OCI-LY3 (cell line): ENCODE results near the gene MAML2.
A peak's percentile ranks its signal among the peaks of the same experiment; 100 is the strongest.

Experiments used
- H2AFZ ChIP-seq: fragments of 200-600, 300-600 bp; shearing (Covaris generic); 2 replicates; pipeline ENCODE4 v1.6.0; 2014; ENCODE audit warnings: antibody characterized with exemption, low read depth, low read length
- H3K27ac ChIP-seq: fragments of 200-600, 300-600 bp; sonication (generic); 2 replicates; pipeline ENCODE4 v1.5.1; 2014; ENCODE audit warnings: mild to moderate bottlenecking, low read length, moderate library complexity, mixed read lengths
- H3K27me3 ChIP-seq: fragments of 200-600, 300-600 bp; sonication (generic); 2 replicates; pipeline ENCODE4 v1.6.1; 2014; ENCODE audit warnings: low read depth, low read length, mixed read lengths
- H3K36me3 ChIP-seq: fragments of 200-600, 300-600 bp; sonication (generic); replicated peaks from 2 replicates; pipeline ENCODE3; 2014; ENCODE audit warnings: low read depth, low read length, mixed read lengths
- H3K4me1 ChIP-seq: fragments of 300-600, 200-600 bp; sonication (generic); 2 replicates; pipeline ENCODE4 v1.6.1; 2014; ENCODE audit warnings: low read length, mixed read lengths
- H3K4me2 ChIP-seq: fragments of 200-600, 300-600 bp; sonication (generic); 2 replicates; pipeline ENCODE4 v1.6.1; 2014; ENCODE audit warnings: low read length, mixed read lengths
- H3K4me3 ChIP-seq: fragments of 300-600, 200-600 bp; sonication (generic); 2 replicates; pipeline ENCODE4 v1.5.1; 2014; ENCODE audit warnings: antibody characterized with exemption, mild to moderate bottlenecking, low read length, moderate library complexity
- H3K79me2 ChIP-seq: fragments of 300-600, 200-600 bp; shearing (Covaris generic); 2 replicates; pipeline ENCODE4 v1.6.1; 2014; ENCODE audit warnings: mild to moderate bottlenecking, low read length, mixed read lengths
- H3K9ac ChIP-seq: fragments of 300-600, 200-600 bp; shearing (Covaris generic); 2 replicates; pipeline ENCODE4 v1.6.0; 2014; ENCODE audit warnings: mild to moderate bottlenecking, low read length, moderate library complexity
- H3K9me3 ChIP-seq: fragments of 200-600, 300-600 bp; shearing (Covaris generic); 2 replicates; pipeline ENCODE4 v1.6.1; 2014; ENCODE audit warnings: low read length, mixed read lengths; ENCODE audit not compliant: insufficient read depth
- H4K20me1 ChIP-seq: fragments of 200-600, 300-600 bp; sonication (generic); 2 replicates; pipeline ENCODE4 v1.6.1; 2016; ENCODE audit warnings: low read length, mixed read lengths; ENCODE audit not compliant: insufficient read depth
- CTCF ChIP-seq: fragments of 200-600, 300-600 bp; sonication (generic); IDR thresholded peaks from 2 replicates; pipeline ENCODE4 v1.5.1; 2014; ENCODE audit warnings: antibody characterized with exemption, low read length, low read depth
- EZH2phosphoT487 ChIP-seq: fragments of 200-600 bp; shearing (Covaris generic); IDR thresholded peaks from 2 replicates; pipeline ENCODE4 v1.6.1; 2018; ENCODE audit warnings: antibody characterized with exemption, mixed run types, low read depth

MAML2 gene

DNA sequence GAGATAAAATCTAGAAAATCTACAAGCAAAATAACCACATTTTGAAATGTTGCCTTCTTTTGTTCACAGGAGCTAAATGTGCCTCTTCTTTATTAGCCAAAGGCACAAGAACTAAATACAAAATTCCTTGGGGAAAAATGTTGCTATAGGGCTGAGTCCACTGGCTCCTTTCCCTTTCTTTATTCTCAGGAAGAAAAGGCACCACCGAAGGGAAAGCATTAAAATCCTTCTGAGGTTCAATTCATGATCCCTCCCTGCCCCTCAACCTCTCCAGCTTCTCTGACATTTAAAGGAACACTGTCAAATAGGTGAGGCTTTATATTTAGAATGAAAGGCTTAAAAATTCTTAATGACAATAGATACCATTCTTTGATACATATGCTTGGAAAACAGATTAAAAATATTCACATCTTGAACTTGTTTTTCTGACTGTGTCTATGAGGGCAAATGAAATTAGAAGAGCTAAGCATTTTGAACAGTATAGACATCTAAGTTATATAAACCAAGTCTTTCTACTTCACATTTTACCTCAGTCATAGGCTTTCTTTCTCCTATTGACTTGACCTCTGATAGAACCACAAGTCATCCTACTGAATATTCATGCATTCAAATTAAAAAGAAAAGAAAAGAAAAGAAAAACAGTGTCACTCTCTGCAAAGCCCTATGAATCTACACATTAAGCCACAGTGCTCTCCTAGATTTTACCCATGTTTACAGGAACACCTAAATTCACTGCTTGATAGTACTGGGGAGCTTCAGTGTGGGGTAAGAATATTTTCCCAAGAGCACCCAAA is 148.2 kb downstream of the MAML2 start:
- peak overlapping the region; percentile 47 for H3K4me2 ChIP-seq
- no peak overlapping the region for H3K27ac ChIP-seq
- H4K20me1 ChIP-seq: no peaks in the 10 kb centered on the region
- H3K9ac ChIP-seq: no peak overlapping the region
- no peak overlapping the region for H2AFZ ChIP-seq
- H3K27me3 ChIP-seq: no peaks in the 10 kb centered on the region
- no peak for TF ChIP-seq EZH2phosphoT487
- TF ChIP-seq CTCF: no peak
- H3K79me2 ChIP-seq: no peaks in the 10 kb centered on the region
- no peaks in the 10 kb centered on the region for H3K9me3 ChIP-seq
- peaks cover 63% of the 10 kb centered on the region for H3K4me1 ChIP-seq
- no peaks in the 10 kb centered on the region for H3K36me3 ChIP-seq
- H3K4me3 ChIP-seq: no peak overlapping the region

GRCh38 chr11:96193745-96194443 is 149.1 kb downstream of the MAML2 start:
- no peaks in the 10 kb centered on the region for H3K79me2 ChIP-seq

GRCh38 chr11:96191752-96192151 is 151.2 kb downstream of the MAML2 start:
- H4K20me1 ChIP-seq: no peaks in the 10 kb centered on the region
- H3K9me3 ChIP-seq: no peaks in the 10 kb centered on the region
- no peak overlapping the region for H3K4me3 ChIP-seq
- no peak overlapping the region for H3K27ac ChIP-seq
- TF ChIP-seq EZH2phosphoT487: no peak
- no peak for TF ChIP-seq CTCF
- H3K79me2 ChIP-seq: peaks cover 7% of the 10 kb centered on the region; the same call in 1 of the 2 replicates
- no peaks in the 10 kb centered on the region for H3K36me3 ChIP-seq
- H2AFZ ChIP-seq: no peak overlapping the region
- H3K4me2 ChIP-seq: no peak overlapping the region
- no peaks in the 10 kb centered on the region for H3K27me3 ChIP-seq
- peaks cover 71% of the 10 kb centered on the region for H3K4me1 ChIP-seq
- no peak overlapping the region for H3K9ac ChIP-seq

More at GRCh38 chr11:96193745-96194443, 149.1 kb downstream of the MAML2 start:
- Histone ChIP-seq H3K27ac (no peak overlapping the region), H3K9me3 (no peaks in the 10 kb centered on the region), H3K4me3 (no peak overlapping the region), H2AFZ (no peak overlapping the region), H3K27me3 (no peaks in the 10 kb centered on the region), H3K36me3 (no peaks in the 10 kb centered on the region), H3K4me1 (peaks cover 72% of the 10 kb centered on the region), H4K20me1 (no peaks in the 10 kb centered on the region), H3K9ac (no peak overlapping the region), H3K4me2 (peak overlapping the region; percentile 47)
- TF ChIP-seq CTCF: no peak
- no peak for TF ChIP-seq EZH2phosphoT487

- H3K4me1 ChIP-seq: peaks cover 72% of the 10 kb centered on the region
Observed at GRCh38 chr11:96189351-96189750, 153.6 kb downstream of the MAML2 start.

More at GRCh38 chr11:96189351-96189750, 153.6 kb downstream of the MAML2 start:
- Histone ChIP-seq H3K9ac (no peak overlapping the region), H3K9me3 (no peaks in the 10 kb centered on the region), H3K4me2 (peak overlapping the region; percentile 51), H2AFZ (no peak overlapping the region), H3K79me2 (peaks cover 10% of the 10 kb centered on the region; the same call in 1 of the 2 replicates), H4K20me1 (no peaks in the 10 kb centered on the region), H3K36me3 (no peaks in the 10 kb centered on the region), H3K27ac (peak overlapping the region; percentile 3; the same call in 1 of the 2 replicates), H3K27me3 (no peaks in the 10 kb centered on the region), H3K4me3 (peak overlapping the region; percentile 17)
- TF ChIP-seq EZH2phosphoT487: no peak
- TF ChIP-seq CTCF: no peak
